ENCODE measurements around the gene BCR.

BCR gene

GRCh38 chr22:23202812-23203451 is 22.6 kb downstream of the BCR start:
- no peak for TF ChIP-seq CTCF (IDR thresholded peaks at IDR 0.05; ENCODE audit: low read depth, low read length)
- no peak for TF ChIP-seq MAX (IDR thresholded peaks at IDR 0.05; ENCODE audit: low read depth, low read length)
- no peak for DNase-seq (ENCODE audit: low read depth)
- no peak overlapping the region for H3K4me3 ChIP-seq (ENCODE audit: low read depth, low read length)

- DNase-seq (ENCODE audit: low read depth): no peak
- no peak for TF ChIP-seq POLR2A (IDR thresholded peaks at IDR 0.05; ENCODE audit: extremely low read depth, insufficient read length)
- no peak for TF ChIP-seq MAX (IDR thresholded peaks at IDR 0.05; ENCODE audit: low read depth, low read length)
- TF ChIP-seq MYC (IDR thresholded peaks at IDR 0.05; ENCODE audit: low read depth, low read length): no peak
- no peak for TF ChIP-seq CTCF (IDR thresholded peaks at IDR 0.05; ENCODE audit: low read depth, low read length)
- no peak overlapping the region for H3K4me3 ChIP-seq (ENCODE audit: low read depth, low read length)
Observed at GRCh38 chr22:23203452-23204124, 23.3 kb downstream of the BCR start.

- TF ChIP-seq POLR2A (IDR thresholded peaks at IDR 0.05; ENCODE audit: extremely low read depth, insufficient read length) (no peak), CTCF (IDR thresholded peaks at IDR 0.05; ENCODE audit: low read depth, low read length) (no peak), MYC (IDR thresholded peaks at IDR 0.05; ENCODE audit: low read depth, low read length) (no peak), MAX (IDR thresholded peaks at IDR 0.05; ENCODE audit: low read depth, low read length) (no peak)
- no peak for DNase-seq (ENCODE audit: low read depth)
Observed at GRCh38 chr22:23204125-23204488, 23.8 kb downstream of the BCR start.

GRCh38 chr22:23204541-23205157 is 24.3 kb downstream of the BCR start:
- TF ChIP-seq POLR2A (IDR thresholded peaks at IDR 0.05; ENCODE audit: extremely low read depth, insufficient read length): no peak
- TF ChIP-seq CTCF (IDR thresholded peaks at IDR 0.05; ENCODE audit: low read depth, low read length): no peak
- no peak for TF ChIP-seq MYC (IDR thresholded peaks at IDR 0.05; ENCODE audit: low read depth, low read length)
- no peak for TF ChIP-seq MAX (IDR thresholded peaks at IDR 0.05; ENCODE audit: low read depth, low read length)
- no peak for DNase-seq (ENCODE audit: low read depth)

More at GRCh38 chr22:23204125-23204488, 23.8 kb downstream of the BCR start:
- no peak overlapping the region for H3K4me3 ChIP-seq (ENCODE audit: low read depth, low read length)

GRCh38 chr22:23205339-23206049 is 25.2 kb downstream of the BCR start:
- TF ChIP-seq MYC (IDR thresholded peaks at IDR 0.05; ENCODE audit: low read depth, low read length) (no peak), MAX (IDR thresholded peaks at IDR 0.05; ENCODE audit: low read depth, low read length) (no peak), POLR2A (IDR thresholded peaks at IDR 0.05; ENCODE audit: extremely low read depth, insufficient read length) (no peak), CTCF (IDR thresholded peaks at IDR 0.05; ENCODE audit: low read depth, low read length) (no peak)
- H3K4me3 ChIP-seq (ENCODE audit: low read depth, low read length): no peak overlapping the region
- DNase-seq (ENCODE audit: low read depth): no peak

More at GRCh38 chr22:23204541-23205157, 24.3 kb downstream of the BCR start:
- no peak overlapping the region for H3K4me3 ChIP-seq (ENCODE audit: low read depth, low read length)

Measured in NB4 (cell line).